GM12892 (cell line): Measurements from ENCODE around the gene TMEM255A.

Experiments
- POLR2AphosphoS5 ChIP-seq: IDR thresholded peaks from 2 replicates; pipeline ENCODE4 v1.6.1; 2011; ENCODE audit warnings: low read depth, low read length, control low read depth
- TAF1 ChIP-seq: IDR thresholded peaks from 2 replicates; pipeline ENCODE4 v1.6.1; 2011; ENCODE audit warnings: low read depth, mild to moderate bottlenecking, control low read depth, low read length, borderline replicate concordance

GRCh38 chrX:120253784-120254183 lies 57.5 kb downstream of the TMEM255A start:
- TF ChIP-seq TAF1, result no peak
- no peak for TF ChIP-seq POLR2AphosphoS5
